Heart left ventricle (tissue), 13 donors: ENCODE data around the gene SKOR1.

Experiments
- POLR2A ChIP-seq, 2 donors: fragments of 450-650 bp; IDR thresholded peaks; one replicate each; pipeline ENCODE4 v1.6.1; 2017; ENCODE audit warnings: antibody characterized with exemption in 2 of 2, mild to moderate bottlenecking in 2 of 2, moderate library complexity in 2 of 2
- TF ChIP-seq, protein P1 (sequence below), 12 donors: fragments of 200-600 bp; sonication (generic) in 4 of 12; IDR thresholded peaks; one replicate each; pipeline versions ENCODE4 v1.5.0 to v1.8.0; 2018 to 2022; ENCODE audit warnings: antibody characterized with exemption in 12 of 12, mild to moderate bottlenecking in 5 of 12
- donor health status: ischemic (EF 13 %, LVEDD 7.1; RV severe dilation, severe dysfunction).
- donor health status: DM: no; HTN: yes; CAD: no.
- donor health status: DM: no; HTN: no; CAD: no.
- donor health status: ischemic (EF 25% LVEDD 6.9; RV normal size, moderate dysfunction).
- donor health status: ischemic (EF 25% LVEDD 5.7; RV mildly dilated, moderate dysfunction).
- donor health status: ischemic (EF 35%, LVEDD 5.7; RV mildly dilated, moderate dysfunction).
- donor health status: nonischemic (EF 11% LVEDD 7.7; RV severe dilation, severe dysfunction).
- donor health status: DM: yes; HTN: yes; CAD: no.
- donor health status: PGD.
- donor health status: ischemic (EF 29% LVEDD 5.4; RV normal size, mild dysfunction).
- donor health status: nonischemic (EF 23%, LVEDD 6.1; RV moderate dilation, normal function).

DNA sequence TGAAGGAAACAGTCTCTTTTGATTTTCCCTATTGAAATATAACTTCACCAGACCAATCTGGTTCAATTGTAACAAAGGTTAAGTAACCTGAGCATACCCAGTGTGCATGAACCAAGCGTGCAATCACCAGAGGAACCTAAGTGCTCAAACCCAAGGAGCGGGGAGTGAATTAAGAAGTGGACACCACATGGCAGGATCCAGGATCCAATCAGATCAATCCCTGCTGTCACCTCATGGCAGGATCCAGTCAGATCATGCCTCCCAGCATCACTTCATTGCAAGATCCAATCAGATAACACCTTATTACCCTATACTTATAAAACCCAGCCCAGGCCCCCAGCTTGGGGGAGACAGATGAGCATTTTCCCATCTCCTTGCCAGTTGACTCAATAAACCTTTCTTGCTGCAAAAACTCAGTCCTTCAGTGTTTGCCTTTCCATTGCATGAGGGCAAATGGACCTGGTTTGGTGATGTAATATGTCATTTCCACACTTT lies 53.5 kb downstream of the SKOR1 start:
- TF ChIP-seq, protein P1, sequence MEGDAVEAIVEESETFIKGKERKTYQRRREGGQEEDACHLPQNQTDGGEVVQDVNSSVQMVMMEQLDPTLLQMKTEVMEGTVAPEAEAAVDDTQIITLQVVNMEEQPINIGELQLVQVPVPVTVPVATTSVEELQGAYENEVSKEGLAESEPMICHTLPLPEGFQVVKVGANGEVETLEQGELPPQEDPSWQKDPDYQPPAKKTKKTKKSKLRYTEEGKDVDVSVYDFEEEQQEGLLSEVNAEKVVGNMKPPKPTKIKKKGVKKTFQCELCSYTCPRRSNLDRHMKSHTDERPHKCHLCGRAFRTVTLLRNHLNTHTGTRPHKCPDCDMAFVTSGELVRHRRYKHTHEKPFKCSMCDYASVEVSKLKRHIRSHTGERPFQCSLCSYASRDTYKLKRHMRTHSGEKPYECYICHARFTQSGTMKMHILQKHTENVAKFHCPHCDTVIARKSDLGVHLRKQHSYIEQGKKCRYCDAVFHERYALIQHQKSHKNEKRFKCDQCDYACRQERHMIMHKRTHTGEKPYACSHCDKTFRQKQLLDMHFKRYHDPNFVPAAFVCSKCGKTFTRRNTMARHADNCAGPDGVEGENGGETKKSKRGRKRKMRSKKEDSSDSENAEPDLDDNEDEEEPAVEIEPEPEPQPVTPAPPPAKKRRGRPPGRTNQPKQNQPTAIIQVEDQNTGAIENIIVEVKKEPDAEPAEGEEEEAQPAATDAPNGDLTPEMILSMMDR (IDR thresholded peaks at IDR 0.05), result no peak
- no peak for TF ChIP-seq POLR2A (IDR thresholded peaks at IDR 0.05)
